SU-DHL-6 (cell line): ENCODE data around the gene RIMKLA.

ENCODE experiments used
- EZH2phosphoT487 ChIP-seq: fragments of 200-600 bp; sonication (generic), shearing (Covaris generic); conservative IDR thresholded peaks from 2 replicates; pipeline ENCODE4 v1.6.1; 2018; ENCODE audit warnings: mild to moderate bottlenecking, antibody characterized with exemption, low read length, moderate library complexity, mixed read lengths
- TF ChIP-seq, protein P1 (sequence below): fragments of 200-600 bp; sonication (generic); IDR thresholded peaks from one replicate; pipeline ENCODE4 v1.5.1; 2017; ENCODE audit warnings: antibody characterized with exemption, mild to moderate bottlenecking, low read length, moderate library complexity; ENCODE audit not compliant: insufficient read depth, poor library complexity, severe bottlenecking

GRCh38 chr1:42424201-42424600 lies 43.6 kb downstream of the RIMKLA start:
- TF ChIP-seq, protein P1, sequence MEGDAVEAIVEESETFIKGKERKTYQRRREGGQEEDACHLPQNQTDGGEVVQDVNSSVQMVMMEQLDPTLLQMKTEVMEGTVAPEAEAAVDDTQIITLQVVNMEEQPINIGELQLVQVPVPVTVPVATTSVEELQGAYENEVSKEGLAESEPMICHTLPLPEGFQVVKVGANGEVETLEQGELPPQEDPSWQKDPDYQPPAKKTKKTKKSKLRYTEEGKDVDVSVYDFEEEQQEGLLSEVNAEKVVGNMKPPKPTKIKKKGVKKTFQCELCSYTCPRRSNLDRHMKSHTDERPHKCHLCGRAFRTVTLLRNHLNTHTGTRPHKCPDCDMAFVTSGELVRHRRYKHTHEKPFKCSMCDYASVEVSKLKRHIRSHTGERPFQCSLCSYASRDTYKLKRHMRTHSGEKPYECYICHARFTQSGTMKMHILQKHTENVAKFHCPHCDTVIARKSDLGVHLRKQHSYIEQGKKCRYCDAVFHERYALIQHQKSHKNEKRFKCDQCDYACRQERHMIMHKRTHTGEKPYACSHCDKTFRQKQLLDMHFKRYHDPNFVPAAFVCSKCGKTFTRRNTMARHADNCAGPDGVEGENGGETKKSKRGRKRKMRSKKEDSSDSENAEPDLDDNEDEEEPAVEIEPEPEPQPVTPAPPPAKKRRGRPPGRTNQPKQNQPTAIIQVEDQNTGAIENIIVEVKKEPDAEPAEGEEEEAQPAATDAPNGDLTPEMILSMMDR, result no peak
- TF ChIP-seq EZH2phosphoT487, result no peak
